ENCODE results near the gene DZANK1.
"Not testable (repeated sequence)": the region's sequence is repeated elsewhere in the genome, so short reads cannot be mapped to it uniquely, and the experiment has no call there.

The DZANK1 gene

GRCh38 chr20:18436847-18437246, 30.0 kb downstream of the DZANK1 start:
- no peak for DNase-seq

- no peak for DNase-seq
Measured at GRCh38 chr20:18431206-18431605, 35.6 kb downstream of the DZANK1 start.

- DNase-seq: no peak
Measured at GRCh38 chr20:18430172-18430826, 36.5 kb downstream of the DZANK1 start.

- DNase-seq: no peak
Measured at GRCh38 chr20:18428490-18429173, 38.2 kb downstream of the DZANK1 start.

GRCh38 chr20:18427214-18427613, 39.6 kb downstream of the DZANK1 start:
- no peak for DNase-seq

- no peak for DNase-seq
Measured at GRCh38 chr20:18421608-18422007, 45.2 kb downstream of the DZANK1 start.

- DNase-seq: no peak
Measured at GRCh38 chr20:18416486-18416885, 50.3 kb downstream of the DZANK1 start.

GRCh38 chr20:18414140-18414539, 52.7 kb downstream of the DZANK1 start:
- no peak for DNase-seq

- DNase-seq: no peak
Measured at GRCh38 chr20:18412221-18412901, 54.5 kb downstream of the DZANK1 start.

- DNase-seq: no peak
Measured at GRCh38 chr20:18405826-18406225, 61.0 kb downstream of the DZANK1 start.

GRCh38 chr20:18404172-18404571, 62.7 kb downstream of the DZANK1 start:
- DNase-seq: no peak

- DNase-seq: no peak
Measured at GRCh38 chr20:18403269-18403668, 63.6 kb downstream of the DZANK1 start.

GRCh38 chr20:18401305-18401704, 65.5 kb downstream of the DZANK1 start:
- DNase-seq: no peak

GRCh38 chr20:18400460-18400859, 66.4 kb downstream of the DZANK1 start:
- DNase-seq: no peak

- DNase-seq: not testable (repeated sequence)
Measured at GRCh38 chr20:18398713-18399112, 68.1 kb downstream of the DZANK1 start.

- no peak for DNase-seq
Measured at GRCh38 chr20:18397030-18397429, 69.8 kb downstream of the DZANK1 start.

GRCh38 chr20:18395544-18395943, 71.3 kb downstream of the DZANK1 start:
- no peak for DNase-seq

- no peak for DNase-seq
Measured at GRCh38 chr20:18394363-18394762, 72.5 kb downstream of the DZANK1 start.

GRCh38 chr20:18391686-18392085, 75.1 kb downstream of the DZANK1 start:
- no peak for DNase-seq

GRCh38 chr20:18390201-18390600, 76.6 kb downstream of the DZANK1 start:
- no peak for DNase-seq

GRCh38 chr20:18388860-18389259, 78.0 kb downstream of the DZANK1 start:
- no peak for DNase-seq

GRCh38 chr20:18380908-18381529, 85.8 kb downstream of the DZANK1 start:
- no peak for DNase-seq

GRCh38 chr20:18377896-18378481, 88.8 kb downstream of the DZANK1 start:
- DNase-seq: no peak

All from activated T-cell treated with anti-CD3 and anti-CD28 coated beads for 4 hours (primary cell).